Ramos (cell line): Measurements from ENCODE around the gene POLR1B.
"Not testable (repeated sequence)": the region's sequence is repeated elsewhere in the genome, so short reads cannot be mapped to it uniquely, and the experiment has no call there.

Experiments used
- in situ Hi-C: fragments of 300-500 bp; cut with MboI; formaldehyde crosslinking; loops from one replicate; pipeline ENCODE4 v1.14.3; 2022; ENCODE audit warnings: low sequenced_read_pairs; ENCODE audit not compliant: unreplicated experiment

POLR1B gene

GRCh38 chr2:112536665-112537064 is 5.6 kb upstream of the POLR1B start:
- in situ Hi-C loops: not testable (repeated sequence)

- in situ Hi-C loops: no loop called here
These were observed 3.0 kb upstream of the POLR1B start for GRCh38 chr2:112539306-112539705.

- in situ Hi-C loops: no loop called here
These were observed 1.4 kb upstream of the POLR1B start for GRCh38 chr2:112540906-112541305.

- in situ Hi-C loops: no loop called here
These were observed 746 bp upstream of the POLR1B start for GRCh38 chr2:112541315-112542122.

- in situ Hi-C loops: no loop called here
These were observed 858 bp downstream of the POLR1B start for GRCh38 chr2:112542984-112543661.

- in situ Hi-C loops: no loop called here
These were observed 5.1 kb downstream of the POLR1B start for GRCh38 chr2:112547333-112547732.

GRCh38 chr2:112548980-112549379 is 6.7 kb downstream of the POLR1B start:
- in situ Hi-C loops: no loop called here

- in situ Hi-C loops: no loop called here
These were observed 23.8 kb downstream of the POLR1B start for GRCh38 chr2:112566104-112566503.

GRCh38 chr2:112566508-112566907 is 24.2 kb downstream of the POLR1B start:
- in situ Hi-C loops: not testable (repeated sequence)

GRCh38 chr2:112572005-112572404 is 29.7 kb downstream of the POLR1B start:
- in situ Hi-C loops: no loop called here

- in situ Hi-C loops: no loop called here
These were observed 35.5 kb downstream of the POLR1B start for GRCh38 chr2:112577756-112578155.

GRCh38 chr2:112579241-112579640 is 37.0 kb downstream of the POLR1B start:
- in situ Hi-C loops: no loop called here

GRCh38 chr2:112580084-112580483 is 37.8 kb downstream of the POLR1B start:
- in situ Hi-C loops: no loop called here

- in situ Hi-C loops: no loop called here
These were observed 40.1 kb downstream of the POLR1B start for GRCh38 chr2:112582314-112582746.

- in situ Hi-C loops: no loop called here
These were observed 41.4 kb downstream of the POLR1B start for GRCh38 chr2:112583497-112584133.

GRCh38 chr2:112584134-112584890 is 42.0 kb downstream of the POLR1B start, which contains the start of gene CHCHD5:
Gene CHCHD5 (plus strand): TSS chr2:112584609. CDS start chr2:112584648, 39 bp downstream.
- in situ Hi-C loops: no loop called here

GRCh38 chr2:112584891-112585250 is 42.6 kb downstream of the POLR1B start:
- in situ Hi-C loops: no loop called here

- in situ Hi-C loops: no loop called here
These were observed 43.1 kb downstream of the POLR1B start for GRCh38 chr2:112585400-112585799.

- in situ Hi-C loops: no loop called here
These were observed 43.7 kb downstream of the POLR1B start for GRCh38 chr2:112585873-112586464.

GRCh38 chr2:112588611-112589045 is 46.4 kb downstream of the POLR1B start:
- in situ Hi-C loops: no loop called here
